COLO668 (cell line): ENCODE data around the gene PRR19.
"Not testable (repeated sequence)": the region's sequence is repeated elsewhere in the genome, so short reads cannot be mapped to it uniquely, and the experiment has no call there.

Experiments
- DNase-seq: peaks from one replicate; lab custom pipeline; 2025; ENCODE audit not compliant: unreplicated experiment; lab: John Stamatoyannopoulos, UW

PRR19 gene

GRCh38 chr19:42324655-42325307 is 22.8 kb downstream of the PRR19 start:
- DNase-seq = no peak

- peak; percentile 98 for DNase-seq
Observed at GRCh38 chr19:42325308-42325895, 23.5 kb downstream of the PRR19 start, which contains the start of gene MEGF8. Gene MEGF8 (plus strand): TSS chr19:42325635. CDS start chr19:42326244, 609 bp downstream.

GRCh38 chr19:42325896-42326771 is 24.2 kb downstream of the PRR19 start:
- peak; percentile 51 for DNase-seq

DNA sequence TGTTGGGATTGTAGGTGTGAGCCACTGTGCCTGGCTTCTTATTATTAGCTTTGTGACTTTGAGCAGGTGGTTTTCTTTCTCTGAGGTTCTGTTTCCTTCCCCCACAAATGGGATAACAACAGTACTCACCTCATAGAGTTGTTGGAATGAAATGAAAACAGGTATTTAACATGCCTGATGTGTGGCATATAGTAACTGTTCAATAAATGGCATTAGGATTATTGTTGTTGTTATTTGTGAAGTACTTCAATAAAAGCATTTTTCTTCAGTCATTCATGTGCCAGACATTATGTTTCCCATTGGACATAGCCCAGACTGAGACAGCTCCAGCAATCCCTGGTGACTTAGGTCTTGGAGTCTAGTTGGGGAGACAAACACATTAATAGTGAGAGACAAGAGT is 25.0 kb downstream of the PRR19 start:
- no peak for DNase-seq

DNA sequence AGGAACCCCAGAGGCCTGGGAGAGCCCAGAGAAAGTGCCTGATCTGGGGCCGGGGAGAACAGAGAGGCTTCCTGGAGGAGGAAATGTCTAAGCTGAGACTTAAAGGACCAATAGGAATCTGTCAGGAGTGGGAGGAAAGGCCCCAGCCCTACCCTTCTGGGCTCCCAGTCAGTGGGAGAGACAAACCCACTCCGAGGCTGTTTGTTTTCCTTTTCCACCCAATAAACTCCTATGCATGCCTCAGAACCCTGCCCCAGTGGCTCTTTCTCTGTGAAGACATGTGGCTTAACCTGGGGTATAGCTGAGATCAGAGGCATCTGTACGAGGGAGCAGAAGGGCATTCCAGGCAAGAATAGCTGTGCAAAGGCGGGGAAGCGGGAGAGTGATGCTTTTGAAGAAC is 25.4 kb downstream of the PRR19 start:
- DNase-seq = no peak

DNA sequence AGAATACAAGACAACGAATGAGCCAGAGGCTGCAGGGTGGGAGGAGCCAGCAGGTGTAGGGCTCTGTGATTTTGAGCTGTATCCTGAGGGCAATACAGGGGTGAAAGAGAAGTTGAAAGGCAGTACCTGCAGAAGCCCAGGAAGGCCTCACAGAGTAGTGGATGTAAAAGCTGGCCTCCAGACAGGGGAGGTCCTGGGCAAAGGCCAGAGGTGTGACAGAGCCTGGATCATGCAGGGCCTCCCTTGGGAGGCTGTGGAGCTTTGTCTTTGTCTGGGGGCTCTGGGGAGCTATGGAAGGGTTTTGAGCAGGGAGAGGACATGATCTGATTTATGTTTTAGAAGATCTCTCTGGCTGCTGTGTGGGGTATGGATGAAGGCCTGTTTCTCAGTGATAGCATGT is 26.2 kb downstream of the PRR19 start:
- no peak for DNase-seq

- no peak for DNase-seq
Observed at GRCh38 chr19:42328854-42329253, 26.9 kb downstream of the PRR19 start.

- no peak for DNase-seq
Observed at GRCh38 chr19:42330241-42330711, 28.3 kb downstream of the PRR19 start.

GRCh38 chr19:42331333-42331732 is 29.4 kb downstream of the PRR19 start:
- DNase-seq = not testable (repeated sequence)

GRCh38 chr19:42332059-42332458 is 30.1 kb downstream of the PRR19 start:
- no peak for DNase-seq

DNA sequence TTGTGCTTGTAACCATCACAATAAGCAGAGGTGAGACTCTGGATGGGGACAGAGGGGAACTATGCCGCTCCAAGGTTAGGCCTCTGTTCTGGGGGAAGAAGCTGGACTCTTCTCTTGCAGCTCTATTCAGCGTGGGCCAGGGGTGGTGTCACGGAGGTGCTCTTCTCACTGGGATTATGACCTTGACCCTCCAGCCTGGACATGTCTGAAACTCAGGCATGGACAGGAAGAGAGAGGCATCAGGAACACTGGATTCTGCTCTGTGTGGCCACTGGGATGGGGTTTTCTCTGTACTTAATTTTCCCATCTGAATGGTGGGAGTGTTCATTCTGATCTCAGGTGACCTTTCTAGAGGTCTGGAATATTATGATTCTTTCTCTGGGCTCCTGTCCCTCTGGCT is 31.1 kb downstream of the PRR19 start:
- no peak for DNase-seq

DNA sequence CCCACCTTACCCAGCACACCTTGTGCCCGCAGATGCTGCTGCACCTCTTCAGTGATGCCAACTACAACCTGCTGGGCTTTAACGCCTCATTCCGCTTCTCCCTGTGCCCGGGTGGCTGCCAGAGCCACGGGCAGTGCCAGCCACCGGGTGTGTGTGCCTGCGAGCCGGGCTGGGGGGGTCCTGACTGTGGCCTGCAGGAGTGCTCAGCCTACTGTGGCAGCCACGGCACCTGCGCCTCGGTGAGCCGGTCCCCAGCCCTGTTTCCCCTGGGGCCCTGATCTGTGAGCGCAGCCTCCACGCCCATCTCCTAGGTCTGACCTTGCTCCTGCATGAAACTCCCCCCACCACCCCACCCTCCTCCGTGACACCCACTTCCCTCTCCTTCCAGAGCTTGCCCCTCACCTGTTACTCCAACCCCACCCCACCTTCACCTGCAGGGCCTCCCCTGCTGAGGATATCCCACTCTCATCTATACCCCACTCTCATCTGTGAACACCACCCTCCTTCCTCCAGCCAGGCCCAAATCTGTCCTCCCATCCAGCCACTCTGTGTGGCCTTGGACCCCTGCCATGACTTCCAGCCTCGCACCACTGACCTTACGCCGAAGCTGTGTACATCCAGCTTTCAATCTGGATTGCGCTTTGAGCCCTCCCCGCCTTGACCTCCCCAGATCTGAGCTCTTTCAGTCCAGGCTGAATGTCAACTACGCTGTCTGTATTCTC is 32.2 kb downstream of the PRR19 start:
- no peak for DNase-seq

- no peak for DNase-seq
Observed at GRCh38 chr19:42334697-42335373, 32.9 kb downstream of the PRR19 start.

- no peak for DNase-seq
Observed at GRCh38 chr19:42335374-42335936, 33.5 kb downstream of the PRR19 start.

DNA sequence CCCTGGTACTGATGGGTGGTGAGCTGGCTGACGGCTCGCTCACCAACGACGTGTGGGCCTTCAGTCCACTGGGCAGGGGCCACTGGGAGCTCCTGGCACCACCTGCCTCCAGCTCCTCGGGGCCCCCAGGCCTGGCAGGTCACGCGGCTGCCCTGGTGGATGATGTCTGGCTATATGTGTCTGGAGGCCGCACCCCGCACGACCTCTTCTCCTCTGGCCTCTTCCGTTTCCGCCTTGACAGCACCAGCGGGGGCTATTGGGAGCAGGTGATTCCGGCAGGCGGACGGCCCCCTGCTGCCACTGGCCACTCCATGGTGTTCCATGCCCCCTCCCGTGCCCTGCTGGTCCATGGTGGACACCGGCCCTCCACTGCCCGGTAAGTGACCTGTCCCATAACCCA is 34.0 kb downstream of the PRR19 start:
- no peak for DNase-seq

DNA sequence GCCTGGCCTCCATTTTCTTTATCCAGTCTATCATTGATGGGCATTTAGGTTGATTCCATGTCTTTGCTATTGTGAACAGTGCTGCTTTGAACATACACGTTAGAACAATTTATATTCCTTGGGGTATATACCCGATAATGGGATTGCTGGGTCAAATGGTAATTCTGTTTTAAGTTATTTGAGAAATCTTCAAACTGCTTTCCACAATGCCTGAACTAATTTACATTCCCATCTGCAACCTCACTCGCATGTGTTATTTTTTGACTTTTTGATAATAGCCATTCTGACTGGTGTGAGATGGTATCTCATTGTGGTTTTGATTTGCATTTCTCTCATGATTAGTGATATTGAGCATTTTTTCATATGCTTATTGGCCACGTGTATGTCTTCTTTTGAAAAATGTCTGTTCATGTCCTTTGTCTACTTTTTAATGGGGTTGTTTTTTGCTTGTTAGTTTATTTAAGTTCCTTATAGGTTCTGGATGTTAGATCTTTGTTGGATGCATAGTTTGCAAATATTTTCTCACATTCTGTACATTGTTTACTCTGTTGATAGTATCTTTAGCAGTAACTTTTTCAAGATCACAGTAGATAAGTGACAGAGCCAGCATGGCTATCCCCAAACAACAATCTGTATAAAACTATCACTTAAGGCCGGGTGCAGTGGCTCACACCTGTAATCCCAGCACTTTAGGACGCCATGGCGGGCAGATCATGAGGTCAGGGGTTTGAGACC is 37.4 kb downstream of the PRR19 start:
- not testable (repeated sequence) for DNase-seq

DNA sequence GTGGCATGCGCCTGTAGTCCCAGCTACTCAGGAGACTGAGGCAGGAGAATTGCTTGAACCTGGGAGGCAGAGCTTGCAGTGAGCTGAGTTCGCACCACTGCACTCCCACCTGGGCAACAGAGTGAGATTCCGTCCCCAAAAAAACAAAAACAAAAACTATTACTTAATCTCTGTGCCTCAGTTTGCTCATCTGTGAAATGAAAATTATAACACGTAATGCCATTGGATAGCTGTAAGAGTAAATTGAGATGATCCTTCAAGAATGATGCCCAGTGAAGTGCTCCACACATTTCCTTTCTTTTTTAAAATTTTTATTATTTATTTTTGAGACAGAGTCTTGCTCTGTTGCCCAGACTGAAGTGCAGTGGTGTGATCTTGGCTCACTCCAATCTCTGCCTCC is 38.0 kb downstream of the PRR19 start:
- DNase-seq = not testable (repeated sequence)

DNA sequence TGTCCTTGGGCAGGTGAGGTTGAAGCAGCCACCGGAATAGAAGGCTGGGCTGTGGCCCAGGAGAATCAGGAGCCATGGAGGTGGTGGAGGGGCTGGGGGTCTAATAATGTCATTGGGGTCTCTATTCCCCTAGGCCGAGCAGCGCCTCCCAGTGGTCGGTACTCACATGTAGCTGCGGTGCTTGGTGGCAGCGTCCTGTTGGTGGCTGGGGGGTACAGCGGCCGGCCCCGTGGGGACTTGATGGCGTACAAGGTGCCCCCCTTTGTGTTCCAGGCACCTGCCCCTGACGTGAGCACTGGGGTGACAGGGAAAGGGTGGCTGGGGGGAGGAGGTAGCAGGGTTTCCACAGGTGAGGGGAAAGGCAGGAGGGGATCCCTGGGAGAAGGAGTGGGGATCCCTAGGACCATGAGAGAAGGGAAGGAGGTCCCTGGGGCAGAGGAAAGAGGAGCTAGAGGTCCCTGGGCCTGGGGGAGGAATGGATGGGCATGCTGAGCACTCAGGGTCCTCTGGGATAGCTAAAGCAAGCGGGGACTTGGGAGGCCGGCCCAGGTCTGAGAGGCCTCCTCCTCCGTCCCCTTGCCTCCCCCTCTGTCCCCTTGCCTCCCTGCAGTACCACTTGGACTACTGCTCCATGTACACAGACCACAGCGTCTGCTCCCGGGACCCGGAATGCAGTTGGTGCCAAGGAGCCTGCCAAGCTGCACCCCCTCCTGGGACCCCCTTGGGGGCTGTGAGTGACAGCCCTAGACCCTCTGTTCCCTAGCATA is 41.6 kb downstream of the PRR19 start:
- DNase-seq = no peak
